NB4 (cell line): ENCODE data around the gene COQ10B.

Experiments used
- CTCF ChIP-seq: IDR thresholded peaks from one replicate; pipeline ENCODE4 v1.5.1; 2012; ENCODE audit warnings: low read depth, low read length
- POLR2A ChIP-seq: IDR thresholded peaks from 2 replicates; pipeline ENCODE4 v1.6.1; 2011; ENCODE audit warnings: mild to moderate bottlenecking; ENCODE audit not compliant: insufficient read length; ENCODE audit errors: extremely low read depth

- TF ChIP-seq CTCF (no peak), POLR2A (no peak)
Observed at GRCh38 chr2:197517150-197517549, 63.8 kb downstream of the COQ10B start.
